Endodermal cell (in vitro differentiated cells): ENCODE results near the gene TMPRSS4. TPM values are rescaled to one million over a fixed set of nuclear protein-coding genes. Genes with fewer than 3 reads are reported as not detected.

ENCODE experiments used
- DNase-seq: peaks from one replicate; pipeline ENCODE4 v3.0.0-alpha.2; 2017
- H3K27ac ChIP-seq: 2 replicates; pipeline ENCODE4 v1.5.1; 2013; ENCODE audit warnings: mild to moderate bottlenecking, low read depth, low read length, moderate library complexity
- H3K27me3 ChIP-seq: 2 replicates; pipeline ENCODE4 v1.6.1; 2013; ENCODE audit warnings: mild to moderate bottlenecking, low read length, moderate library complexity; ENCODE audit not compliant: insufficient read depth, control insufficient read depth, poor library complexity, severe bottlenecking
- H3K36me3 ChIP-seq: 2 replicates; pipeline ENCODE4 v1.7.0; 2013; ENCODE audit warnings: mild to moderate bottlenecking, low read length, moderate library complexity; ENCODE audit not compliant: control insufficient read depth, insufficient read depth
- H3K4me1 ChIP-seq: one replicate; pipeline ENCODE4 v1.7.0; 2013; ENCODE audit warnings: low read length; ENCODE audit not compliant: control insufficient read depth, insufficient read depth
- H3K4me3 ChIP-seq: 2 replicates; pipeline ENCODE4 v1.5.1; 2013; ENCODE audit warnings: mild to moderate bottlenecking, low read length, moderate library complexity
- H3K9ac ChIP-seq: 2 replicates; pipeline ENCODE4 v1.6.1; 2013; ENCODE audit warnings: mild to moderate bottlenecking, low read length, moderate library complexity; ENCODE audit not compliant: poor library complexity, severe bottlenecking; ENCODE audit errors: extremely low read depth
- H3K9me3 ChIP-seq: 2 replicates; pipeline ENCODE4 v1.6.1; 2013; ENCODE audit warnings: mild to moderate bottlenecking, low read length, moderate library complexity; ENCODE audit not compliant: control insufficient read depth
- H3K27ac Mint-ChIP-seq: 2 replicates; pipeline ENCODE4 v1.8.0; 2020; ENCODE audit warnings: mixed read lengths
- H3K27me3 Mint-ChIP-seq: 2 replicates; pipeline ENCODE4 v1.8.0; 2021; ENCODE audit warnings: mild to moderate bottlenecking, mixed read lengths; ENCODE audit not compliant: insufficient read depth
- H3K36me3 Mint-ChIP-seq: 2 replicates; pipeline ENCODE4 v1.8.0; 2020; ENCODE audit warnings: low read depth, mixed read lengths
- H3K4me1 Mint-ChIP-seq: 2 replicates; pipeline ENCODE4 v1.8.0; 2020; ENCODE audit warnings: mixed read lengths
- H3K4me3 Mint-ChIP-seq: 2 replicates; pipeline ENCODE4 v1.8.0; 2020; ENCODE audit warnings: mild to moderate bottlenecking, moderate library complexity, mixed read lengths
- H3K9me3 Mint-ChIP-seq: 2 replicates; pipeline ENCODE4 v1.8.0; 2020; ENCODE audit warnings: mild to moderate bottlenecking, mixed read lengths
- WGBS, 2 experiments: methylation state at CpG; one replicate each; pipeline versions ENCODE4 v1.1.5 to v1.1.7; 2013; ENCODE audit warnings: missing lambda C conversion rate in 2 of 2, mixed read lengths in 1 of 2; ENCODE audit not compliant: insufficient coverage in 1 of 2, insufficient read length in 1 of 2; 5-methylcytosine and 5-hydroxymethylcytosine counted together
- total RNA-seq, 2 donors: library from RNA; stranded (reverse); fragmentation: NEBNext Ultra II Directional in 1 of 2; extraction: Animal tissue kit (Norgen Biotek cat#: 25700) in 1 of 2; gene quantifications; 2 replicates in 1 of 2; 3 replicates in 1 of 2; pipeline ENCODE4 v1.2.1, GENCODE V29; 2021
- TF ChIP-seq, protein P1 (sequence below): fragments of 200-600 bp; sonication (generic); conservative IDR thresholded peaks from 2 replicates; pipeline ENCODE4 v1.5.0; 2021; ENCODE audit warnings: antibody characterized with exemption, mild to moderate bottlenecking

The TMPRSS4 gene
- total RNA-seq, 2 donors from 2014 or later = not detected

DNA sequence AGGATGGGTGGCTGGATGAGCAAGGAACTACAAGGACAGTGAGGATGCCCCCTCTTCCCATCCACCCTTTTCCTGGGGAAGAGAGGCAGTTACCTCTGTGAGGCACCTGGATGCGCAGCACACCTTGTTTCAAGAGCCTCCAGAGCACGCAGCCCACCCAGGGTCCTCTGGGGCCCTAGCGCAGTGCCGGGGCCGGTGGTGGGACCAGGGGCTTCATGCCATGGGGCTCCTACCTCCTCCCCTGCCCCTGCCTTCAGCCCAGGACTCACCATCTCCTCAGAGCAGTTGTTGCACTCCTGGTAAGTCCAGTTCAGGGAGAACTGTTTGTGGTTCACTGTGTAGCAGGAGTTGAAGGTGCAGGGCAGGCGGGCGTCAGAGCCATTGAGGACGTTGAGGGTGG lies 91.4 kb downstream of the TMPRSS4 start:
- Histone ChIP-seq H3K4me1 (no peaks in the 10 kb centered on the region), H3K4me3 (no peak overlapping the region), H3K27me3 (peaks cover 73% of the 10 kb centered on the region), H3K27ac (no peak overlapping the region), H3K36me3 (no peaks in the 10 kb centered on the region), H3K9ac (no peak overlapping the region), H3K9me3 (no peaks in the 10 kb centered on the region)
- TF ChIP-seq, protein P1, sequence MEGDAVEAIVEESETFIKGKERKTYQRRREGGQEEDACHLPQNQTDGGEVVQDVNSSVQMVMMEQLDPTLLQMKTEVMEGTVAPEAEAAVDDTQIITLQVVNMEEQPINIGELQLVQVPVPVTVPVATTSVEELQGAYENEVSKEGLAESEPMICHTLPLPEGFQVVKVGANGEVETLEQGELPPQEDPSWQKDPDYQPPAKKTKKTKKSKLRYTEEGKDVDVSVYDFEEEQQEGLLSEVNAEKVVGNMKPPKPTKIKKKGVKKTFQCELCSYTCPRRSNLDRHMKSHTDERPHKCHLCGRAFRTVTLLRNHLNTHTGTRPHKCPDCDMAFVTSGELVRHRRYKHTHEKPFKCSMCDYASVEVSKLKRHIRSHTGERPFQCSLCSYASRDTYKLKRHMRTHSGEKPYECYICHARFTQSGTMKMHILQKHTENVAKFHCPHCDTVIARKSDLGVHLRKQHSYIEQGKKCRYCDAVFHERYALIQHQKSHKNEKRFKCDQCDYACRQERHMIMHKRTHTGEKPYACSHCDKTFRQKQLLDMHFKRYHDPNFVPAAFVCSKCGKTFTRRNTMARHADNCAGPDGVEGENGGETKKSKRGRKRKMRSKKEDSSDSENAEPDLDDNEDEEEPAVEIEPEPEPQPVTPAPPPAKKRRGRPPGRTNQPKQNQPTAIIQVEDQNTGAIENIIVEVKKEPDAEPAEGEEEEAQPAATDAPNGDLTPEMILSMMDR = no peak
- H3K27ac Mint-ChIP-seq = no peak overlapping the region
- no peaks in the 10 kb centered on the region for H3K9me3 Mint-ChIP-seq
- peaks cover 10% of the 10 kb centered on the region for H3K4me1 Mint-ChIP-seq
- H3K4me3 Mint-ChIP-seq = no peak overlapping the region
- no peak for DNase-seq
- 93 to 94% methylated on average over 7 to 8 of the region's 8 CpGs for WGBS, 2 experiments
- H3K27me3 Mint-ChIP-seq = peaks cover 91% of the 10 kb centered on the region
- H3K36me3 Mint-ChIP-seq = no peaks in the 10 kb centered on the region

DNA sequence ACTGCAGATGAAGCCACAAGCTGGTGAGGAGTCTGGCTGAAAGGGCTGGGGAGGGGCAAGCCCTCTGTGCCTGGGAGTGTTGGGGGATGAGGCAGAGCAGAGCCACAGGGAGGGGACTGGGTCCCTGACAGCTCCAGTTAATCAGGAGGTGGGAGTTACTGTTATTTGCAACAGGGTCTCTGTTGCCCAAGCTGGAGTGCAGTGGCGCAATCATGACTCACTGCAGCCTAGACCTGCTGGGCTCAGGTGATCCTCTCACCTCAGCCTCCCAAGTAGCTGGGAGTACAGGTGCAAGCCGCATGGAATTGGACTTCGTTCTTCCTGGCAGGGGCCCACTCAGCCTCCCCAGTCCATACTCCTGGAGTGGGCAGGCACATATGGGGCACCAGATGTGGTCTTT lies 91.9 kb downstream of the TMPRSS4 start:
- H3K4me3 Mint-ChIP-seq = no peak overlapping the region
- Histone ChIP-seq H3K27me3 (peaks cover 70% of the 10 kb centered on the region), H3K9ac (no peak overlapping the region), H3K36me3 (no peaks in the 10 kb centered on the region), H3K27ac (no peak overlapping the region), H3K4me1 (no peaks in the 10 kb centered on the region), H3K4me3 (no peak overlapping the region), H3K9me3 (no peaks in the 10 kb centered on the region)
- H3K27ac Mint-ChIP-seq = no peak overlapping the region
- H3K9me3 Mint-ChIP-seq = no peaks in the 10 kb centered on the region
- H3K27me3 Mint-ChIP-seq = peaks cover 91% of the 10 kb centered on the region
- TF ChIP-seq, protein P1 = no peak
- DNase-seq = no peak
- H3K36me3 Mint-ChIP-seq = no peaks in the 10 kb centered on the region
- 85 to 100% methylated on average over 1 to 3 of the region's 3 CpGs for WGBS, 2 experiments
- H3K4me1 Mint-ChIP-seq = peaks cover 10% of the 10 kb centered on the region

- peaks cover 89% of the 10 kb centered on the region for H3K27me3 Mint-ChIP-seq
- Histone ChIP-seq H3K4me1 (no peaks in the 10 kb centered on the region), H3K27ac (no peak overlapping the region), H3K9me3 (no peaks in the 10 kb centered on the region), H3K27me3 (peaks cover 66% of the 10 kb centered on the region), H3K36me3 (no peaks in the 10 kb centered on the region), H3K9ac (no peak overlapping the region), H3K4me3 (no peak overlapping the region)
- H3K36me3 Mint-ChIP-seq = no peaks in the 10 kb centered on the region
- H3K4me1 Mint-ChIP-seq = peaks cover 10% of the 10 kb centered on the region
- 81 to 87% methylated on average over 6 to 7 of the region's 7 CpGs for WGBS, 2 experiments
- H3K9me3 Mint-ChIP-seq = no peaks in the 10 kb centered on the region
- TF ChIP-seq, protein P1 = no peak
- no peak overlapping the region for H3K4me3 Mint-ChIP-seq
- DNase-seq = no peak
- no peak overlapping the region for H3K27ac Mint-ChIP-seq
Observed at GRCh38 chr11:118169300-118170140, 92.6 kb downstream of the TMPRSS4 start.
